Mononuclear cell (primary cell): Measurements from ENCODE around the gene GLP2R. TPM values are rescaled to one million over a fixed set of nuclear protein-coding genes. Genes with fewer than 3 reads are reported as not detected.

Experiments
- H3K27me3 ChIP-seq: 2 replicates; pipeline ENCODE4 v1.6.0; 2011; ENCODE audit warnings: low read length, control low read depth; ENCODE audit not compliant: insufficient read depth
- H3K4me1 ChIP-seq: 2 replicates; pipeline ENCODE4 v1.5.1; 2011; ENCODE audit warnings: mild to moderate bottlenecking, low read length, control low read depth; ENCODE audit not compliant: insufficient read depth
- H3K4me3 ChIP-seq: 2 replicates; pipeline ENCODE4 v1.5.1; 2011; ENCODE audit warnings: mild to moderate bottlenecking, low read length, moderate library complexity
- H3K9me3 ChIP-seq: 2 replicates; pipeline ENCODE4 v1.5.1; 2011; ENCODE audit warnings: low read depth, mild to moderate bottlenecking, control low read depth, low read length
- total RNA-seq: library from RNA; depleted of rRNA; stranded (reverse); fragments of >200 nt; gene quantifications from one replicate; pipeline ENCODE4 v1.2.3, GENCODE V29; 2012

Gene GLP2R
- total RNA-seq, 1 donor = not detected

- H3K27me3 ChIP-seq = no peaks in the 10 kb centered on the region
- H3K4me3 ChIP-seq = no peak overlapping the region
These were observed 67.8 kb downstream of the GLP2R start for GRCh38 chr17:9893411-9894012.

DNA sequence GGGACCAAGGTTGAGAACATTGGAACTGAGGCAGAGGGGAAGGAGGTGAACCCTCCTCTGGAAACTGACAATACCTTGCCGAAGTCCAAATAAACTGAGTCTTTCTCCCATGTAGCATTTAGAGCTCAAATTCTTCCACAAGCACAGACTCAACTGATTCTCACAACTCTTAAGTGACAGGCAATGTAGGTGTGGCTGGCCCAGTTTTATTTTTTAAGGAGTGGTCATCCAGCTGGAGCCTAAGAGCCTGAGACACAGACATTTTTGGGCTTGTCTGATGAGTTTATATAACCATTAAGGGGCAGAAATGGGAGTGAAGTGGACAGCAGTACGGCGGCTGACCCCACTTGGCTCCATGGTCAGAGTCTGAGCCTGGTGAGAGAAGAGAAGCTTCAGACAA is 68.5 kb downstream of the GLP2R start:
- Histone ChIP-seq H3K9me3 (no peaks in the 10 kb centered on the region), H3K27me3 (no peaks in the 10 kb centered on the region), H3K4me3 (no peak overlapping the region), H3K4me1 (no peaks in the 10 kb centered on the region)

More at GRCh38 chr17:9893411-9894012, 67.8 kb downstream of the GLP2R start:
- no peaks in the 10 kb centered on the region for H3K4me1 ChIP-seq
- no peaks in the 10 kb centered on the region for H3K9me3 ChIP-seq

DNA sequence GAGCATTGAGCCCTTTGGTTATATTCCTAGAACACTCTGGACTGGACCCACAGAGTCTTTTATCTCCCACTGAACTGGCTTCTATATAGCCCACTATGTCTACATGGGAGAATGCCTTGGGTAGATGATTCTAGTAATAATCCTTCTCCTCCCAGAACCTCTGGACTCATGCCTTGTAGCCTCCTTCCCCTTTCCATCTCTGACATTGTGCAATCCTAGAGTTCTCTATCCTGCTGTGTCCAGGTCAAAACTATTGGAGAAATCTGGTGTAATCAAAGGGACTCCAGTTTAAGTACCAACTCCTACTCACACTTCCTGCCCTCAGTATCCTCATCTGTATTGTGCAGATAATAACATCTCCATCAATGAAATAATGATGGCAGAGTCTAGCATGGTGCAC is 70.2 kb downstream of the GLP2R start:
- no peak overlapping the region for H3K4me3 ChIP-seq
- no peaks in the 10 kb centered on the region for H3K9me3 ChIP-seq
- H3K4me1 ChIP-seq = peaks cover 4% of the 10 kb centered on the region
- no peaks in the 10 kb centered on the region for H3K27me3 ChIP-seq

GRCh38 chr17:9897372-9897968 is 71.7 kb downstream of the GLP2R start:
- Histone ChIP-seq H3K4me1 (peaks cover 4% of the 10 kb centered on the region), H3K4me3 (no peak overlapping the region), H3K27me3 (no peaks in the 10 kb centered on the region), H3K9me3 (no peaks in the 10 kb centered on the region)

DNA sequence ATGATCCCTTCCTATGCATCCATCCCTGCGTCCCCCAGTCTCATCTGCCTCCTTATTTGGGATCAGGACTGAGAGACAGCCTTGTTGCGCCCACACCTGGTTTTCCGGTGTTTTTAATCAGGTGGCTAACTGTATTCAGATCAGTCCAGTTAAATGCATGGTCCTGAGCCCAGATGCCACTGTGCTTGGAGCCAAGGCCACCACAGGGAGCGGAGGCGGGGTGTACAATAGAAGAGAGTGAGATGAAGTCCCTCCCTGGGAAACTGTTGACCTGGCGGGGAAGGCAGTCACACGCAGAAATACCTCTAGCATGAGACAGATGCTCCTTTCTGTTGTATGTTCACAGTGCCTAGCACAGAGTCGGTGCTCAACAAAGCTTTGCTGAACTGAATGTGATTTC is 73.1 kb downstream of the GLP2R start:
- Histone ChIP-seq H3K9me3 (no peaks in the 10 kb centered on the region), H3K27me3 (no peaks in the 10 kb centered on the region), H3K4me1 (peaks cover 4% of the 10 kb centered on the region), H3K4me3 (no peak overlapping the region)

DNA sequence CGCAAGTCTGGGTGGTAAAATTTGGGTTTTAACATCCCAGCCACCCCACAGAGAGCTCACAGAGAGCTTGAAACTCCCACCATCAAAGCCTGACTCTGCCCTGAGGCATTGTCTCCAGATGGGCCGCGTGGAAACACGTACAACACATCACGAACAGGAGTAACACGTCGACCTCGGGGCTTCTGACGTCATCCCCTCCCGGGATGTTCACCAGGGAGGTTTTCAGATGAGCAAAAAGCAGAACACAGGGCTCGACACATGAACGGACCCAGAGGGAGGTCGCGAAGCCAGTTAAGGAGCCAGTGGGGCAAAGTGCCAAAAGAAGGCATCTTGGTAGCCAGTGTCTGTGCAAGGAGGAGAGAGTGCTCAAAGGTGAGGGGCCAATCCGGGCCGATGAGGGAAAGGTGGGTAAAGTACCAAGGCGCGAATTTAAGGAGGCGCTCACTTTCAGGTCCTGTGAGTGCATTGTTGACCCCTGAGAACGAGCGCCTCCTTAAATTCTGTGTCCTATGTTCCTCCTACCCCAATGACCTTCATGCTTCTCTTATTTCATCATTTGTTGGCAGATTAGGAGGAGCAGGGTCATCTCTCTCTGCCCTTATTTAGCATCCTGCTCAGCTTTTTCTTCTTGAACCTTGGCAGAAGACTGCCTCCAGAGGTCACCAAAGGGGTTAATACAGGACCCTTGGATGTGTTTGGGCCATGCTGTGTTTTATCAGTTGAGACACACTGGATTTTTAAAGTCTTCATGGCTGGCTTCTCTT is 73.7 kb downstream of the GLP2R start:
- Histone ChIP-seq H3K27me3 (no peaks in the 10 kb centered on the region), H3K4me3 (no peak overlapping the region), H3K9me3 (no peaks in the 10 kb centered on the region), H3K4me1 (peaks cover 4% of the 10 kb centered on the region)

DNA sequence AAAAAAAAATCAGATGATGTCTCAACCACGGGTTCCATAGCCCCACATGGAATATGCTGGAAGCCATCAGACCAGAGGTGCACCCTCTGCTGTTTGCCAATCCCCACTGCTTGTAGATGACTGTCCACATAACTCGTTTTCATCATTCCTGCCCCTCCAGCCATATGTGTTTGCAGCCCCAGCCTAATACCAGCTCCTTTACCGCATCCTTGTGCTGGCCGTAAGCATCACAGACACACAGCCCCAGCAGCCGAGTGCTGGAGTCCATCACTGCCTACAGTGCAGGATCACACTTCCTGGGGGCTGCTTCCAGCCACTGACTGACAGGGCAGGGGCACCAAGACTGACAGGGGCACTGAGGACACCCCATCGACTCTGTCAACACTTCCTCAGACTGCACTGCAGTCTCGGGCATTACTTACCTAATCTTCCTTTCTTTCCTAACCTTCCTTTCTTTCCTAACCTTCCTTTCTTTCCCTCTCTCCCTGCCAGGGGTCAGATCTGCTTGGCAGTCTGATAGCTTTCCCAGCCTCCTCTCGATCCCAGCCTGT is 74.4 kb downstream of the GLP2R start:
- Histone ChIP-seq H3K9me3 (no peaks in the 10 kb centered on the region), H3K4me3 (no peak overlapping the region), H3K4me1 (peaks cover 4% of the 10 kb centered on the region), H3K27me3 (no peaks in the 10 kb centered on the region)

- H3K4me3 ChIP-seq = no peak overlapping the region
- H3K9me3 ChIP-seq = no peaks in the 10 kb centered on the region
- H3K27me3 ChIP-seq = no peaks in the 10 kb centered on the region
- peaks cover 4% of the 10 kb centered on the region for H3K4me1 ChIP-seq
These were observed 75.1 kb downstream of the GLP2R start for GRCh38 chr17:9900784-9901183.

- H3K4me1 ChIP-seq = peaks cover 4% of the 10 kb centered on the region
- H3K4me3 ChIP-seq = no peak overlapping the region
These were observed 76.4 kb downstream of the GLP2R start for GRCh38 chr17:9902120-9902519.

GRCh38 chr17:9904277-9905077 is 78.8 kb downstream of the GLP2R start:
- H3K27me3 ChIP-seq = no peaks in the 10 kb centered on the region
- no peaks in the 10 kb centered on the region for H3K9me3 ChIP-seq
- no peak overlapping the region for H3K4me3 ChIP-seq
- H3K4me1 ChIP-seq = peaks cover 4% of the 10 kb centered on the region

More at GRCh38 chr17:9902120-9902519, 76.4 kb downstream of the GLP2R start:
- H3K9me3 ChIP-seq = no peaks in the 10 kb centered on the region
- H3K27me3 ChIP-seq = no peaks in the 10 kb centered on the region

- Histone ChIP-seq H3K9me3 (no peaks in the 10 kb centered on the region), H3K4me1 (peaks cover 4% of the 10 kb centered on the region), H3K27me3 (no peaks in the 10 kb centered on the region), H3K4me3 (no peak within 1 kb of the TSS)
These were observed 79.3 kb downstream of the GLP2R start, which contains the start of gene RCVRN for GRCh38 chr17:9905078-9905415. RCVRN (minus strand) TSS chr17:9905271; CDS start chr17:9905180, 91 bp downstream.

GRCh38 chr17:9905902-9906301 is 80.2 kb downstream of the GLP2R start:
- Histone ChIP-seq H3K9me3 (no peaks in the 10 kb centered on the region), H3K4me1 (no peaks in the 10 kb centered on the region), H3K4me3 (no peak overlapping the region), H3K27me3 (no peaks in the 10 kb centered on the region)

GRCh38 chr17:9906616-9907015 is 80.9 kb downstream of the GLP2R start:
- Histone ChIP-seq H3K4me3 (no peak overlapping the region), H3K27me3 (no peaks in the 10 kb centered on the region), H3K9me3 (no peaks in the 10 kb centered on the region)

GRCh38 chr17:9907131-9907530 is 81.4 kb downstream of the GLP2R start:
- Histone ChIP-seq H3K27me3 (no peaks in the 10 kb centered on the region), H3K4me3 (no peak overlapping the region), H3K9me3 (no peaks in the 10 kb centered on the region), H3K4me1 (no peaks in the 10 kb centered on the region)

More at GRCh38 chr17:9906616-9907015, 80.9 kb downstream of the GLP2R start:
- no peaks in the 10 kb centered on the region for H3K4me1 ChIP-seq
